Left renal pelvis (tissue), 4 donors: ENCODE results near the gene PLEKHG5. TPM values are rescaled to one million over a fixed set of nuclear protein-coding genes. Genes with fewer than 3 reads are reported as not detected.

Experiments used
- DNase-seq, 4 donors: peaks; one replicate each; pipeline ENCODE4 v3.0.0-alpha.2; 2013; ENCODE audit warnings: low read depth in 4 of 4, low spot score in 3 of 4
- polyA plus RNA-seq, 4 donors: library from polyadenylated mRNA; unstranded; fragments of 120-200 nt; gene quantifications; one replicate each; pipeline ENCODE4 v1.2.1, GENCODE V29; 2013; ENCODE audit not compliant: insufficient read length in 4 of 4

The PLEKHG5 gene
- polyA plus RNA-seq, 4 donors, result 10.9 to 23.5 (median 14.0) TPM

- DNase-seq, result no peak
Measured at GRCh38 chr1:6483017-6483760, 8.3 kb downstream of the PLEKHG5 start.

- DNase-seq, result no peak
Measured at GRCh38 chr1:6481820-6482219, 9.6 kb downstream of the PLEKHG5 start.

- no peak for DNase-seq
Measured at GRCh38 chr1:6477039-6477820, 14.2 kb downstream of the PLEKHG5 start.

GRCh38 chr1:6476483-6476882 lies 15.0 kb downstream of the PLEKHG5 start:
- no peak for DNase-seq

- DNase-seq, result no peak
Measured at GRCh38 chr1:6475381-6476133, 15.9 kb downstream of the PLEKHG5 start.

DNA sequence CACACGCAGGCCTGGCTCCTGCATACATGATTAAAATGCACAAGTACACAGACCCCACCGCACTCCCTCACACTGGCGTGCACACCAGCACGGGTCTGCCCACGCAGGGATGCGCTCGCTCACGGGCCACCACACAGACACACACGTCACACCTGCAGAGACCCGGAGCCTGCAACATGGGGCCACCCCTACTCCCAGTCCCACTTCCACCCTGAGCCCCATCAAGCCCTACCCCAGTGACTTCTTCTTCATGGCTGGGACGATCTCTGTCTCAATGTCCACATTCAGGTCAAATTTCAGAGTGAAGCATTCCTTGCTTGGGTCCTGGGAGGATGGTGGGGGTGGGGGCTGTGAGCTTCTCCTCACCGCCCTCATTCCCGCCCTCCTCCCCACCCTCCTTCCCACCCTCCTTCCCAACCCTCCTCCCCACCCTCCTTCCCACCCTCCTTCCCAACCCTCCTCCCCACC lies 16.6 kb downstream of the PLEKHG5 start:
- DNase-seq, result no peak

DNA sequence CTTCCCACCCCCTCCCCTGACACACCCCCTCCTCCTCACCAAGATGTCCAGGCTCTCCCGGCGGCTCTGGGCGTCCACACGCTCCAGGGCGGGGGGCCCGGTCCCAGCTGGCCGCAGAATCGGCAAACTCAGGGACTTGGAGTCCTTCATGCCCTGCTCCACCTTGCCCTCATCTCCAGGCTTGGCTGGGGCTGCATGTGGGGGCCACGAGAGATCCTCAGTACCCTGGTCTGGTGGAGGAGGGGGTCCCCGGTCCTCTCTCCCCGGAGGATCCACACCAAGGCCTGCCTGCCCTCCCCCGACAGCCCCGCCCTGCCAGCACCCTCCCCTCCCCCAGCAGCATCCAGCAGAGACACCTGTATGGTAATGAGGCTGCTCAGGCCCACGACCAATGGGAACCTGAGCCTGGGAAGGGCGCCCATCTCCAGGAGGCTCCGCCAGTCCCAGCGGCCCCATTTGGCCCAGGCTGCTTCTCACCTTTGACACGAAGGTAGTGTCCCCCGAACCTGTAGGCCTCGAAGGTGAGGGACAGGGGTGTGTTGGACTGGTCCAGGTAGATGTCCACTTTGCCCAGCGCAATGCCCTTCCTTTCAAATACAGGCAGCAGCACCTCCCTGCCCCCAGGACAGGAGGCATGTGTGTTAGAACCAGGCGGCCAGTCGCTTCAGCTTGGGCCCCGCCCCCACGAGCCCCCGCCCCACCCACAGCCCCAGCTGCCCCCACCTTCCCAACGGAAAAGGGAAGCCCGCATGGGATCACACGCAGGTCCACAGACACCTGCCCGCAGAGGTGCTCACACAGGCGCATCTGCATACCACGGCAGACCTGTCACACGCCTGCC lies 17.3 kb downstream of the PLEKHG5 start:
- no peak for DNase-seq

DNA sequence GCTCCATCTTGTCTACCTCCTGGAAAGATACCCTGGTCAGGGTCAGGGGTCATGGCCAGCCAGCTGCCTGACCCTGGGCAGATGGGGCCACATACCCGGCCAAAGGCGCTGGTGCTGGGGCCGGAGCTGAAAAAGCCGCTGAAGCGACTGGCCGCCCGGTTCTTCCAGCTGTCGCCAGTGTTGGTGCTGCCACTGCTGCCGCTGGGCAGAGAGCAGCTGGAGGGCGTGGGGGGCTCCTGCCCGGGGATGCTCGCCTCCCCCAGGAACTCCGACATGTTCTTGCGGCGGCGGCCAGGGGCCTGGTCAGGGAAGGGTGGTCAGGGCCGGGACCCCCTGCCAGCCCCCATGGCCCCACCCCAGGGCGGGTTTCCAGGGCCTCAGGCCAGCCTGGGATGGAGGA lies 18.3 kb downstream of the PLEKHG5 start:
- no peak for DNase-seq

DNA sequence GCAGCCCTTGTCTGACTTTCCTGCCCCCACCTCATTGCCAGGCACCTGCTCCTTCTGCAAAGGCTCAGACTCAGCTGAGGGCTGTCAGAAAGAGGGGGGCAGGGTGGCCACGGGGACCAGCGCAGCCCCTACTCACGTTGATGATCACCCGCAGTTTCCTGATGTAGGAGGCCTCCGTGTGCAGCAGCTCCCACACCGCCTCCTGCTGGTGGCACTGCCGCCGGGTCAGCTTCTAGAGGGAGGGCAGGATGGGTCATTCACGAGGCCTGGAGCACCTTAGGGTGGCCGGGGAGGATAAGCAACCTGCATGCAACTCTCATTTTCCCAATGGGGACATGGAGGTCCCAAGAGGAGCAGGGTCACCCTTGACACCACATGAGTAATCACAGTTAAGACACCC lies 19.1 kb downstream of the PLEKHG5 start:
- no peak for DNase-seq

GRCh38 chr1:6471970-6472368 lies 19.5 kb downstream of the PLEKHG5 start:
- no peak for DNase-seq

- DNase-seq, result no peak
Measured at GRCh38 chr1:6471086-6471969, 20.1 kb downstream of the PLEKHG5 start.

- no peak for DNase-seq
Measured at GRCh38 chr1:6470132-6471085, 21.1 kb downstream of the PLEKHG5 start.

- DNase-seq, result no peak
Measured at GRCh38 chr1:6468729-6469461, 22.6 kb downstream of the PLEKHG5 start.

GRCh38 chr1:6467744-6468688 lies 23.5 kb downstream of the PLEKHG5 start:
- no peak for DNase-seq

DNA sequence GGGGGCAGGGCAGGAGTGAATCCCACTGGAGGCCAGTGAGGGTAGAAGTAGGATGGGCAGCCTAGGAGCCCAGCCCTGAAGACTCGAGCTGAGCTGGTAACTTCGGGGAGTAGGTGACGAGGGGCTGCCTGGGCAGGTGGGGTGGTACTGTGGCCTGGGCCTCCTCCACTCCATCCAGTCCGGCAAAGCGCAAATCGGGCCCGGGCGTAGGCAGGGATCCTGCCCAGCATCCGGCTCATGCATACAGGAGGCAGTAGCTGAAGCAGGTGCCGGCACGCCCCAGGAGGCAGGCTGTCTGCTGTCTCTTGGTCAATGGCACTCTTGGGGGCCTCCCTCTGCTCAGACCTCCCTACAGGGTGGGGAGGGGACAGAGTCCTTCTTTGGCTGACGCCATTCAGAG lies 24.2 kb downstream of the PLEKHG5 start:
- no peak for DNase-seq

GRCh38 chr1:6466751-6467150 lies 24.7 kb downstream of the PLEKHG5 start:
- DNase-seq, result no peak
